Hepatocyte (in vitro differentiated cells): ENCODE results near the gene ELL2. TPM values are rescaled to one million over a fixed set of nuclear protein-coding genes. Genes with fewer than 3 reads are reported as not detected.

ENCODE experiments used
- DNase-seq: peaks from one replicate; pipeline ENCODE4 v3.0.0-alpha.2; 2016; ENCODE audit warnings: low spot score
- H2AFZ ChIP-seq: fragments of 200-600 bp; sonication (generic); 2 replicates; pipeline ENCODE4 v1.6.0; 2016; ENCODE audit warnings: antibody characterized with exemption, mild to moderate bottlenecking
- H3K27ac ChIP-seq: fragments of 200-600 bp; sonication (generic); 2 replicates; pipeline ENCODE4 v1.5.1; 2016; ENCODE audit warnings: mild to moderate bottlenecking
- H3K27me3 ChIP-seq: fragments of 200-600 bp; sonication (generic); 2 replicates; pipeline ENCODE4 v1.6.1; 2016
- H3K36me3 ChIP-seq: fragments of 200-600 bp; sonication (generic); replicated peaks from 2 replicates; pipeline ENCODE4 v1.5.1; 2016; ENCODE audit warnings: low read depth; ENCODE audit not compliant: insufficient read depth
- H3K4me1 ChIP-seq: fragments of 200-600 bp; sonication (generic); 2 replicates; pipeline ENCODE4 v1.5.1; 2016; ENCODE audit warnings: mild to moderate bottlenecking, moderate library complexity; ENCODE audit not compliant: insufficient read depth
- H3K4me2 ChIP-seq: fragments of 200-600 bp; sonication (generic); 2 replicates; pipeline ENCODE4 v1.6.0; 2016
- H3K4me3 ChIP-seq: fragments of 200-600 bp; sonication (generic); 2 replicates; pipeline ENCODE4 v1.5.1; 2016; ENCODE audit warnings: mild to moderate bottlenecking
- H3K79me2 ChIP-seq: fragments of 200-600 bp; sonication (generic); 2 replicates; pipeline ENCODE4 v1.6.0; 2017; ENCODE audit warnings: mild to moderate bottlenecking
- H3K9me2 ChIP-seq: fragments of 200-600 bp; sonication (generic); replicated peaks from 2 replicates; pipeline ENCODE4 v1.6.0; 2017; ENCODE audit warnings: mild to moderate bottlenecking; ENCODE audit not compliant: insufficient read depth
- H3K9me3 ChIP-seq: fragments of 200-600 bp; sonication (generic); 2 replicates; pipeline ENCODE4 v1.5.1; 2016; ENCODE audit warnings: low read depth, mild to moderate bottlenecking
- H4K20me1 ChIP-seq: fragments of 200-600 bp; sonication (generic); 2 replicates; pipeline ENCODE4 v1.6.0; 2016; ENCODE audit warnings: mild to moderate bottlenecking; ENCODE audit not compliant: insufficient read depth, poor library complexity, severe bottlenecking
- EZH2 ChIP-seq: fragments of 200-600 bp; sonication (generic); IDR thresholded peaks from 2 replicates; pipeline ENCODE4 v1.6.1; 2016; ENCODE audit warnings: antibody characterized with exemption, mild to moderate bottlenecking, borderline replicate concordance
- EZH2phosphoT487 ChIP-seq: fragments of 200-600 bp; sonication (generic); IDR thresholded peaks from one replicate; pipeline ENCODE4 v1.6.1; 2018; ENCODE audit warnings: antibody characterized with exemption, mild to moderate bottlenecking, low read depth, moderate library complexity; ENCODE audit not compliant: unreplicated experiment, severe bottlenecking
- WGBS: methylation state at CpG from one replicate; pipeline ENCODE4 v1.1.6; 2016; ENCODE audit warnings: low lambda C conversion rate; ENCODE audit errors: missing lambda C conversion rate; 5-methylcytosine and 5-hydroxymethylcytosine counted together
- polyA plus RNA-seq: library from polyadenylated mRNA; unstranded; fragments of >200 nt; fragmentation: Nextera tagmentation; extraction: Ambion mirVana; gene quantifications from 2 replicates; pipeline ENCODE4 v1.2.1, GENCODE V29; 2016
- total RNA-seq: library from RNA; depleted of rRNA; stranded (reverse); fragments of >200 nt; gene quantifications from 2 replicates; pipeline ENCODE4 v1.2.3, GENCODE V29; 2014
- TF ChIP-seq, protein P1 (sequence below): fragments of 200-600 bp; sonication (generic); IDR thresholded peaks from 2 replicates; pipeline ENCODE4 v1.5.1; 2016; ENCODE audit warnings: antibody characterized with exemption, mild to moderate bottlenecking; ENCODE audit not compliant: poor library complexity

ELL2 gene
- total and polyA plus RNA-seq, 2 experiments from 2014 or later: 34.6 to 56.0 TPM

DNA sequence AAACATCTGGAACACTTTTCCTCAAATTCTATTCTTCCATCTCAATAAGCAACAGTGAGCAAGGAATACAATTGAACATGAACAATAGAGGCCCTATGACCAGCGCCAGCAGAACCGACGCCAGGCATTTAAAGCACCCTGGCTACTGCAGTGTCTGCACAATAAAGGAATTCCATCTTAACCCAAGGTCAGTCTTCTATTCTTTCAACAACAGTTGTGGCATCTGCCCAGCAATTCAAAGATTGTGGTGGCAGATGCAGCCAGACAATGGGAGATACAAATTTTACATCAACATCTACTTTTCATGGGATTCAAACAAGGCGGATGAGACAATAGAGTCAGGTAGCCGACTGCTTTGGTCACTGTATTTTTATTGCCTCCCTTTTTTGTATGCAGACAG lies 65.9 kb downstream of the ELL2 start:
- Histone ChIP-seq H2AFZ (no peak overlapping the region), H3K27me3 (no peaks in the 10 kb centered on the region), H3K4me1 (no peaks in the 10 kb centered on the region), H3K4me2 (no peak overlapping the region), H3K27ac (no peak overlapping the region), H3K9me3 (no peaks in the 10 kb centered on the region), H3K4me3 (no peak overlapping the region), H3K9me2 (no peaks in the 10 kb centered on the region), H3K36me3 (peaks cover 3% of the 10 kb centered on the region), H4K20me1 (no peaks in the 10 kb centered on the region), H3K79me2 (peaks cover 11% of the 10 kb centered on the region)
- 80% methylated on average over 5 of the region's 5 CpGs for WGBS
- no peak for DNase-seq
- TF ChIP-seq, protein P1, sequence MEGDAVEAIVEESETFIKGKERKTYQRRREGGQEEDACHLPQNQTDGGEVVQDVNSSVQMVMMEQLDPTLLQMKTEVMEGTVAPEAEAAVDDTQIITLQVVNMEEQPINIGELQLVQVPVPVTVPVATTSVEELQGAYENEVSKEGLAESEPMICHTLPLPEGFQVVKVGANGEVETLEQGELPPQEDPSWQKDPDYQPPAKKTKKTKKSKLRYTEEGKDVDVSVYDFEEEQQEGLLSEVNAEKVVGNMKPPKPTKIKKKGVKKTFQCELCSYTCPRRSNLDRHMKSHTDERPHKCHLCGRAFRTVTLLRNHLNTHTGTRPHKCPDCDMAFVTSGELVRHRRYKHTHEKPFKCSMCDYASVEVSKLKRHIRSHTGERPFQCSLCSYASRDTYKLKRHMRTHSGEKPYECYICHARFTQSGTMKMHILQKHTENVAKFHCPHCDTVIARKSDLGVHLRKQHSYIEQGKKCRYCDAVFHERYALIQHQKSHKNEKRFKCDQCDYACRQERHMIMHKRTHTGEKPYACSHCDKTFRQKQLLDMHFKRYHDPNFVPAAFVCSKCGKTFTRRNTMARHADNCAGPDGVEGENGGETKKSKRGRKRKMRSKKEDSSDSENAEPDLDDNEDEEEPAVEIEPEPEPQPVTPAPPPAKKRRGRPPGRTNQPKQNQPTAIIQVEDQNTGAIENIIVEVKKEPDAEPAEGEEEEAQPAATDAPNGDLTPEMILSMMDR: no peak
- TF ChIP-seq EZH2 (no peak), EZH2phosphoT487 (no peak)

DNA sequence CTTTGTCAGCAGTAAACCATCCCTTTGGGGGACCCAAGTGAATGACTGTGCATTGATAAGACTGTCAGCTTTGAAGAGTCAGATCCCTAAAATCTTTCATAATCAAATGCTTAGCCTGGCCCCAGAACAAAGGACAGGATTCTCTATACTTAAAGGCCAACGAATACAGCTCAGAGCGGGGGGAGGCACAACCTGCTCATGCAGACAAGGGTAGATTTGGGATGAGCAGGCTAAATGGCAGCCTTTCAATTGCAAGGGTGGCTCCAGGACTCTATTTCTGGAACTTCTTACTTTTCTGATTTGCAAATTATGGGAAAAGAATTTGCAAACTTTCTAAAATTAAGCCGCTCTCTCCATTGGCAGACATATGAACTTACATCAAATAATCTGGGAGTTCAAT lies 66.4 kb downstream of the ELL2 start:
- H3K36me3 ChIP-seq: peaks cover 3% of the 10 kb centered on the region
- peaks cover 11% of the 10 kb centered on the region for H3K79me2 ChIP-seq
- H3K9me3 ChIP-seq: no peaks in the 10 kb centered on the region
- H3K9me2 ChIP-seq: no peaks in the 10 kb centered on the region
- DNase-seq: no peak
- no peak overlapping the region for H2AFZ ChIP-seq
- 93% methylated on average over 3 of the region's 3 CpGs for WGBS
- H3K4me1 ChIP-seq: no peaks in the 10 kb centered on the region
- no peak overlapping the region for H3K27ac ChIP-seq
- no peaks in the 10 kb centered on the region for H4K20me1 ChIP-seq
- no peak overlapping the region for H3K4me3 ChIP-seq
- TF ChIP-seq, protein P1: no peak
- TF ChIP-seq EZH2 (no peak), EZH2phosphoT487 (no peak)
- no peak overlapping the region for H3K4me2 ChIP-seq
- no peaks in the 10 kb centered on the region for H3K27me3 ChIP-seq

DNA sequence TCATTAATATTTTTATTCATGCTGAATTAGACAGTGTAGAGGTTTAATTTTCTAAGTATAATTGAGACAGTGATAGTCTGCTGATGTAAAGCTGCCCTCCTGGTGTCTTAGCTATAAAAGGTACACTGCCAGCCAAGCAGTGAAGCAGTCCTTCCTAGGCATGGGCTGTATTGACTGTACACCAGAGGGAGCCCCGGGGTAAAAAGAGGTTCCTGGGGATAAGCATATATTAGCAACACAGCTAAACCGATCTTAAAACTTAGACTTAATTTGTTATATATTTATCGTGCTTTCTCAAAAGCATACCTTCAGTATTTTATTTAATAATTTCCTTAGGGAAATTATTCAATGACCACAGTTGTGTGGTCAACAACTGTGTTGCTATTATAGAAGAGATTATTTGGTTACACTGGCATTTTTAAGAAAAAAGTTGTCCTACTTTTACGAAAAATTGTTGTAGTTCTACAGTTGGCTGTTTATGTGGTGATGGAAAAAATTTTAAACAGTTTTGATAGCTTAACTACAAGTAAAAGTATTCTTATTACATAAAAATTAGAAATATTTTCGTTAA lies 68.8 kb downstream of the ELL2 start:
- Histone ChIP-seq H3K9me2 (no peaks in the 10 kb centered on the region), H2AFZ (no peak overlapping the region), H3K36me3 (no peaks in the 10 kb centered on the region), H3K9me3 (no peaks in the 10 kb centered on the region), H3K4me3 (no peak overlapping the region), H4K20me1 (no peaks in the 10 kb centered on the region), H3K4me1 (no peaks in the 10 kb centered on the region), H3K27me3 (no peaks in the 10 kb centered on the region), H3K27ac (no peak overlapping the region), H3K79me2 (peaks cover 8% of the 10 kb centered on the region), H3K4me2 (no peak overlapping the region)
- no peak for TF ChIP-seq EZH2
- TF ChIP-seq, protein P1: peak; percentile 44
- 90% methylated on average over 5 of the region's 5 CpGs for WGBS
- DNase-seq: peak; percentile 45

DNA sequence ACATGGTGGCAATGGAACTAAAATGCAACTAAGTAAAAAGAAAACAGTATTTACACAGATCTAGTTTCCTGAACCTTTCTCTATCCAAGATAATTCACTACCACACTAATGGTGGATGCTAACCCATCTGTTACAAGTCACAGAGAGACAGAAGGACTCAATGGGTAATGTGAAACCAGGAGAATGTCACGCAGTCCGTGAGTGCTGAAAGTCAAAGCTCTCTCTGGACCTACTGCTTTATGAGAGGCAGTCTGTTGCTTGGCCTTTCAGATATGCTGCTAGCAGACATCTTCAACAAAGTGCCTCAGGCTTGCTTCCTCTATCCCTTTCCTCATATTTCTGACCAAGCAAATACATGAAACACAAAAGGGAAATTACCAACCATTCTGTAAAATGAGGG lies 70.2 kb downstream of the ELL2 start:
- no peaks in the 10 kb centered on the region for H3K9me2 ChIP-seq

More for the DNA sequence above, 70.2 kb downstream of the ELL2 start:
- TF ChIP-seq EZH2 (no peak), EZH2phosphoT487 (no peak)
- TF ChIP-seq, protein P1: no peak
- 49% methylated on average over 2 of the region's 2 CpGs for WGBS
- H3K9me3 ChIP-seq: no peaks in the 10 kb centered on the region
- H3K27me3 ChIP-seq: no peaks in the 10 kb centered on the region
- H3K36me3 ChIP-seq: no peaks in the 10 kb centered on the region
- no peak overlapping the region for H3K4me2 ChIP-seq
- H3K79me2 ChIP-seq: peaks cover 4% of the 10 kb centered on the region
- H2AFZ ChIP-seq: no peak overlapping the region
- no peak overlapping the region for H3K4me3 ChIP-seq
- H3K27ac ChIP-seq: no peak overlapping the region
- no peak for DNase-seq
- H3K4me1 ChIP-seq: no peaks in the 10 kb centered on the region
- H4K20me1 ChIP-seq: no peaks in the 10 kb centered on the region
